K562 (cell line): ENCODE measurements around the gene SLC2A8. TPM values are rescaled to one million over a fixed set of nuclear protein-coding genes. Genes with fewer than 3 reads are reported as not detected.

ENCODE experiments used
- ATF1 ChIP-seq, 2 experiments: fragments of 450-650 bp in 1 of 2; IDR thresholded peaks; 2 replicates each; pipeline ENCODE4 v1.6.1; 2016; ENCODE audit warnings: missing compliant biosample characterization in 1 of 2, missing genetic modification characterization in 1 of 2
- CHD2 ChIP-seq: IDR thresholded peaks from 2 replicates; pipeline ENCODE4 v1.6.1; 2011; ENCODE audit warnings: low read depth, low read length
- E2F3 ChIP-seq: fragments of 250-450 bp; sonication (Bioruptor Pico); IDR thresholded peaks from 2 replicates; pipeline ENCODE4 v1.4.0; 2020; ENCODE audit warnings: mild to moderate bottlenecking
- FIP1L1 ChIP-seq: fragments of 200-400 bp; formaldehyde crosslinking; IDR thresholded peaks from 2 replicates; pipeline ENCODE4 v1.6.1; 2018; ENCODE audit warnings: mild to moderate bottlenecking, low read depth, low read length; ENCODE audit not compliant: poor library complexity, severe bottlenecking
- GABPA ChIP-seq: fragments of 200-800 bp; sonication (Bioruptor generic); conservative IDR thresholded peaks from 2 replicates; pipeline ENCODE4 v1.6.1; 2016; ENCODE audit warnings: low read depth, missing genetic modification characterization, missing compliant biosample characterization
- HNRNPLL ChIP-seq: fragments of 200-400 bp; formaldehyde crosslinking; IDR thresholded peaks from 2 replicates; pipeline ENCODE4 v1.6.1; 2017; ENCODE audit warnings: low read length, low read depth, mild to moderate bottlenecking; ENCODE audit not compliant: poor library complexity, severe bottlenecking
- NR3C1 ChIP-seq: sonication (generic); formaldehyde crosslinking; IDR thresholded peaks from 2 replicates; pipeline ENCODE4 v1.8.1; 2022; ENCODE audit warnings: missing genetic modification reagents
- NRF1 ChIP-seq, 2 experiments: fragments of 450-650 bp; IDR thresholded peaks in 1 of 2; conservative IDR thresholded peaks in 1 of 2; 2 replicates each; pipeline ENCODE4 v1.6.1; 2014; ENCODE audit warnings: mild to moderate bottlenecking in 2 of 2
- SIN3B ChIP-seq: fragments of 450-650 bp; IDR thresholded peaks from 2 replicates; pipeline ENCODE4 v1.6.1; 2017; ENCODE audit warnings: low read depth, mild to moderate bottlenecking, moderate library complexity
- SRF ChIP-seq, 2 experiments: fragments of 250-450, 450-650 bp in 1 of 2; sonication (Bioruptor Pico) in 1 of 2; sonication (generic) in 1 of 2; formaldehyde crosslinking; IDR thresholded peaks; 2 replicates each; pipeline versions ENCODE4 v1.5.0 to v1.5.1; 2020 to 2022; ENCODE audit warnings: mild to moderate bottlenecking in 1 of 2, missing genetic modification reagents in 1 of 2
- YY1 ChIP-seq, 3 experiments: IDR thresholded peaks; 2 replicates each; pipeline ENCODE4 v1.6.1; 2011; ENCODE audit warnings: low read length in 2 of 3, mild to moderate bottlenecking in 2 of 3, moderate library complexity in 2 of 3, borderline replicate concordance in 1 of 3, control low read depth in 1 of 3, low read depth in 1 of 3; ENCODE audit not compliant: insufficient read depth in 3 of 3, insufficient replicate concordance in 2 of 3, control insufficient read depth in 1 of 3, insufficient read length in 1 of 3; ENCODE audit errors: extremely low read depth in 1 of 3
- ZFX ChIP-seq: sonication (generic); formaldehyde crosslinking; IDR thresholded peaks from 2 replicates; pipeline ENCODE4 v1.8.0; 2022; ENCODE audit warnings: mild to moderate bottlenecking, missing genetic modification reagents, moderate library complexity
- ZNF717 ChIP-seq: fragments of 250-450 bp; sonication (Bioruptor Pico); IDR thresholded peaks from 2 replicates; pipeline ENCODE4 v1.5.0; 2021
- polyA plus RNA-seq, 8 experiments: library from polyadenylated mRNA; depleted of rRNA in 4 of 8; stranded (reverse) in 5 of 8; unstranded in 3 of 8; fragments of >200 nt; fragmentation: Nextera tagmentation in 2 of 8; fragmentation: Illumina TruSeq in 1 of 8; extraction: Ambion mirVana in 2 of 8; extraction: Trizol in 1 of 8; gene quantifications; 2 replicates each; pipeline versions ENCODE4 v1.2.1 to v1.2.3, GENCODE V29; 2011 to 2014; ENCODE audit warnings: inconsistent platforms in 1 of 8, missing spikeins in 1 of 8
- total RNA-seq, 7 experiments: library from RNA; depleted of rRNA in 6 of 7; stranded (reverse); fragments of >200 nt in 6 of 7; fragmentation: Illumina TruSeq in 2 of 7; extraction: Trizol in 2 of 7; gene quantifications; 2 replicates each; pipeline versions ENCODE4 v1.2.1 to v1.2.3, GENCODE V29; 2011 to 2021; ENCODE audit warnings: low replicate concordance in 1 of 7
- TF ChIP-seq, protein P1 (sequence below): sonication (generic); formaldehyde crosslinking; IDR thresholded peaks from 2 replicates; pipeline ENCODE4 v1.8.0; 2022; ENCODE audit warnings: mild to moderate bottlenecking, missing genetic modification reagents
- TF ChIP-seq, protein P2 (sequence below), 2 experiments: IDR thresholded peaks; 2 replicates each; pipeline ENCODE4 v1.6.1; 2011; ENCODE audit warnings: borderline replicate concordance in 1 of 2, control low read depth in 1 of 2, low read depth in 1 of 2, low read length in 1 of 2, mild to moderate bottlenecking in 1 of 2, mixed read lengths in 1 of 2, moderate library complexity in 1 of 2; ENCODE audit not compliant: insufficient read depth in 1 of 2, insufficient read length in 1 of 2, poor library complexity in 1 of 2, severe bottlenecking in 1 of 2; ENCODE audit errors: extremely low read depth in 1 of 2
- TF ChIP-seq, protein P3 (sequence below): fragments of 450-650 bp; IDR thresholded peaks from 2 replicates; pipeline ENCODE4 v1.6.1; 2017; ENCODE audit warnings: antibody characterized with exemption
- TF ChIP-seq, protein P4 (sequence below), 2 experiments: IDR thresholded peaks in 1 of 2; conservative IDR thresholded peaks in 1 of 2; 2 replicates each; pipeline ENCODE4 v1.6.1; 2016; ENCODE audit warnings: low read depth in 2 of 2, mild to moderate bottlenecking in 1 of 2, missing compliant biosample characterization in 1 of 2, missing genetic modification characterization in 1 of 2, moderate library complexity in 1 of 2

Gene SLC2A8
- total and polyA plus RNA-seq, 9 of the 15 experiments (the other 6 are each of a cell fraction or from before 2014, with no cell fraction given) = 0.13 to 12.9 (median 5.2) TPM

DNA sequence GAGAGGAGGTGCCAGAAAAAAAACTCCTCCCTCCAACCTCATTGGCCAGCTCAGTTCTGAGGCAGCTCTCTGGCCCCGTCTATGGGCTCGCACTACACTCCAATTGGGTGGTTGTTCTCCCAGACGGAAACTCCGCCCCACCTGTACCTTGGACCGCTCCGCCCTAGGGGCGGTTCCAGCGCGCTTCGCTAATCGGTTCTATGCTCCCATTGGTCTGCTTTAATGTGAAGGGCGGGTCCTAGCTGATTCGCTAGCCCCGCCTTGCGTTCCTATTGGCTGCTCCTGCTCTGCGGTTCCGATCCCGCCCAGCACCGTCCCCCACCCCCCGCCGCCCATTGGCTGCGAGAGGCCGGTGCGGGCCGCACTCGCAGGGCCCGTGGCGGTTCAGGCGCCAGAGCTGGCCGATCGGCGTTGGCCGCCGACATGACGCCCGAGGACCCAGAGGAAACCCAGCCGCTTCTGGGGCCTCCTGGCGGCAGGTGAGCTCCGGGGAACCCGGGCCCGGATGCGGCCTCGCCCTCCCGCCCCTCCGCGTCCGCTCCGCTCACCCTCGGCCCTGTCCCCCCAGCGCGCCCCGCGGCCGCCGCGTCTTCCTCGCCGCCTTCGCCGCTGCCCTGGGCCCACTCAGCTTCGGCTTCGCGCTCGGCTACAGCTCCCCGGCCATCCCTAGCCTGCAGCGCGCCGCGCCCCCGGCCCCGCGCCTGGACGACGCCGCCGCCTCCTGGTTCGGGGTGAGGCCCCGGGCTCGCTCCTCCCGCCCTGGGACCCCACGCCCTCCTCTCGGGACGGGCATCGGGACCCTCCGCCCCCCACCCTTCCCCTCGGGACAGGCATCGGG lies at the start of gene SLC2A8 (continued):
- TF ChIP-seq, protein P1, sequence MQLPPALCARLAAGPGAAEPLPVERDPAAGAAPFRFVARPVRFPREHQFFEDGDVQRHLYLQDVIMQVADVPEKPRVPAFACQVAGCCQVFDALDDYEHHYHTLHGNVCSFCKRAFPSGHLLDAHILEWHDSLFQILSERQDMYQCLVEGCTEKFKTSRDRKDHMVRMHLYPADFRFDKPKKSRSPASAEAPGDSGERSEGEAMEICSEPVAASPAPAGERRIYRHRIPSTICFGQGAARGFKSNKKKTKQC (CRISPR knock-in tag) = peak; percentile 80
- TF ChIP-seq ZFX (CRISPR knock-in tag) (peak; percentile 82), GABPA (tag) (peak; percentile 33; the same call in 1 of the 2 replicates), YY1 (IDR thresholded peaks at IDR 0.05; ENCODE audit: borderline replicate concordance in 1 of 3, control insufficient read depth in 1 of 3, extremely low read depth in 1 of 3, insufficient read depth in 3 of 3, insufficient read length in 1 of 3, insufficient replicate concordance in 2 of 3, low read depth in 1 of 3, low read length in 2 of 3) (peak in 2 of 3 experiments; percentile 65 to 69), SRF (CRISPR knock-in tag; IDR thresholded peaks at IDR 0.05) (peak in 1 of 2 experiments; percentile 81; a peak in 2 of 4 replicates), ZNF717 (CRISPR knock-in tag) (no peak), ATF1 (CRISPR knock-in tag; IDR thresholded peaks at IDR 0.05) (no peak), ATF1 (tag; IDR thresholded peaks at IDR 0.05) (peak; percentile 73), NRF1 (conservative IDR thresholded peaks at IDR 0.05 in 1 of 2, IDR thresholded peaks at IDR 0.05 in 1 of 2) (peak; percentile 72 to 79), E2F3 (CRISPR knock-in tag) (0 out of 2 replicates have a peak, but pooled peaks have one; percentile 36), HNRNPLL (peak; percentile 71), CHD2 (peak; percentile 48; the same call in 1 of the 2 replicates), SIN3B (peak; percentile 55; the same call in 1 of the 2 replicates), NR3C1 (peak; percentile 65; the same call in 1 of the 2 replicates), FIP1L1 (no peak)
- TF ChIP-seq, protein P2, sequence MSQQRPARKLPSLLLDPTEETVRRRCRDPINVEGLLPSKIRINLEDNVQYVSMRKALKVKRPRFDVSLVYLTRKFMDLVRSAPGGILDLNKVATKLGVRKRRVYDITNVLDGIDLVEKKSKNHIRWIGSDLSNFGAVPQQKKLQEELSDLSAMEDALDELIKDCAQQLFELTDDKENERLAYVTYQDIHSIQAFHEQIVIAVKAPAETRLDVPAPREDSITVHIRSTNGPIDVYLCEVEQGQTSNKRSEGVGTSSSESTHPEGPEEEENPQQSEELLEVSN (IDR thresholded peaks at IDR 0.05; ENCODE audit: borderline replicate concordance in 1 of 2, extremely low read depth in 1 of 2, insufficient read depth in 1 of 2, insufficient read length in 1 of 2, low read depth in 1 of 2, low read length in 1 of 2, poor library complexity in 1 of 2, severe bottlenecking in 1 of 2) = peak; percentile 71 to 83
- TF ChIP-seq, protein P3, sequence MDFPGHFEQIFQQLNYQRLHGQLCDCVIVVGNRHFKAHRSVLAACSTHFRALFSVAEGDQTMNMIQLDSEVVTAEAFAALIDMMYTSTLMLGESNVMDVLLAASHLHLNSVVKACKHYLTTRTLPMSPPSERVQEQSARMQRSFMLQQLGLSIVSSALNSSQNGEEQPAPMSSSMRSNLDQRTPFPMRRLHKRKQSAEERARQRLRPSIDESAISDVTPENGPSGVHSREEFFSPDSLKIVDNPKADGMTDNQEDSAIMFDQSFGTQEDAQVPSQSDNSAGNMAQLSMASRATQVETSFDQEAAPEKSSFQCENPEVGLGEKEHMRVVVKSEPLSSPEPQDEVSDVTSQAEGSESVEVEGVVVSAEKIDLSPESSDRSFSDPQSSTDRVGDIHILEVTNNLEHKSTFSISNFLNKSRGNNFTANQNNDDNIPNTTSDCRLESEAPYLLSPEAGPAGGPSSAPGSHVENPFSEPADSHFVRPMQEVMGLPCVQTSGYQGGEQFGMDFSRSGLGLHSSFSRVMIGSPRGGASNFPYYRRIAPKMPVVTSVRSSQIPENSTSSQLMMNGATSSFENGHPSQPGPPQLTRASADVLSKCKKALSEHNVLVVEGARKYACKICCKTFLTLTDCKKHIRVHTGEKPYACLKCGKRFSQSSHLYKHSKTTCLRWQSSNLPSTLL = peak; percentile 87
- TF ChIP-seq, protein P4, sequence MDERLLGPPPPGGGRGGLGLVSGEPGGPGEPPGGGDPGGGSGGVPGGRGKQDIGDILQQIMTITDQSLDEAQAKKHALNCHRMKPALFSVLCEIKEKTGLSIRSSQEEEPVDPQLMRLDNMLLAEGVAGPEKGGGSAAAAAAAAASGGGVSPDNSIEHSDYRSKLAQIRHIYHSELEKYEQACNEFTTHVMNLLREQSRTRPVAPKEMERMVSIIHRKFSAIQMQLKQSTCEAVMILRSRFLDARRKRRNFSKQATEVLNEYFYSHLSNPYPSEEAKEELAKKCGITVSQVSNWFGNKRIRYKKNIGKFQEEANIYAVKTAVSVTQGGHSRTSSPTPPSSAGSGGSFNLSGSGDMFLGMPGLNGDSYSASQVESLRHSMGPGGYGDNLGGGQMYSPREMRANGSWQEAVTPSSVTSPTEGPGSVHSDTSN (CRISPR knock-in tag; IDR thresholded peaks at IDR 0.05; ENCODE audit: low read depth) = no peak
- TF ChIP-seq, protein P4 (tag; conservative IDR thresholded peaks at IDR 0.05; ENCODE audit: low read depth) = peak; percentile 64
